GM10847 (cell line): ENCODE data around the gene TSTD2.

Experiments used
- POLR2A ChIP-seq: IDR thresholded peaks from 2 replicates; pipeline ENCODE4 v1.6.1; 2011; ENCODE audit not compliant: insufficient read length; ENCODE audit errors: extremely low read depth

The TSTD2 gene

GRCh38 chr9:97570899-97571298 lies 62.3 kb downstream of the TSTD2 start:
- TF ChIP-seq POLR2A = no peak

- TF ChIP-seq POLR2A = no peak
These were observed 64.5 kb downstream of the TSTD2 start for GRCh38 chr9:97568461-97569275.

GRCh38 chr9:97567894-97568202 lies 65.3 kb downstream of the TSTD2 start:
- no peak for TF ChIP-seq POLR2A

- TF ChIP-seq POLR2A = no peak
These were observed 65.8 kb downstream of the TSTD2 start for GRCh38 chr9:97567182-97567893.

- TF ChIP-seq POLR2A = no peak
These were observed 67.9 kb downstream of the TSTD2 start for GRCh38 chr9:97565262-97565661.

GRCh38 chr9:97564291-97565175 lies 68.6 kb downstream of the TSTD2 start:
- TF ChIP-seq POLR2A = no peak

- no peak for TF ChIP-seq POLR2A
These were observed 69.6 kb downstream of the TSTD2 start for GRCh38 chr9:97563458-97564135.

- TF ChIP-seq POLR2A = no peak
These were observed 70.6 kb downstream of the TSTD2 start for GRCh38 chr9:97562542-97562941.

- no peak for TF ChIP-seq POLR2A
These were observed 71.7 kb downstream of the TSTD2 start for GRCh38 chr9:97561501-97561900.

GRCh38 chr9:97560851-97561250 lies 72.3 kb downstream of the TSTD2 start:
- TF ChIP-seq POLR2A = no peak

GRCh38 chr9:97560154-97560553 lies 73.0 kb downstream of the TSTD2 start:
- no peak for TF ChIP-seq POLR2A

GRCh38 chr9:97559111-97559514 lies 74.1 kb downstream of the TSTD2 start:
- TF ChIP-seq POLR2A = no peak

- no peak for TF ChIP-seq POLR2A
These were observed 74.5 kb downstream of the TSTD2 start for GRCh38 chr9:97558701-97559101.

GRCh38 chr9:97557606-97558095 lies 75.5 kb downstream of the TSTD2 start:
- TF ChIP-seq POLR2A = no peak

- no peak for TF ChIP-seq POLR2A
These were observed 76.2 kb downstream of the TSTD2 start for GRCh38 chr9:97556721-97557605.
